ENCODE results near the gene TAS2R60.

Gene TAS2R60

DNA sequence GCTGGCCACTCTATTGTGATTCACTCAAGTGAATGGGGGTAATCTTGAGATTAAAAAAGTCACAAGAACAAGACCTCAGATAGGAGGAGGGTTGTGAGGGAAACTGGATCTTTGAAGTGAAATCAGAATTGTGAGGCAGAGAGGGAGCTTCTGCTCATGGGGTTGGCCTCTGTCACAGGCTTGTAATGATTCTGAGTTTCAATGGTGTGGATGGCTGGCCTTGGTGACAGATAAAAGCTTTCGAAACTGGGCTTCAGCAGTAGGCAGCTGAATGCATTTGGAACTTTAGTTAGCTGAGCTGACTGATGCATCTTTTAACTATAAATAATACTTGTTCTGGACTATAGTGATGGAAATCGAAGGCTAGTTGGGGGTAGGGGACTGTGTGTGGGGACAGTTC lies 12.2 kb downstream of the TAS2R60 start:
- peak; percentile 9 for DNase-seq (ENCODE audit: low read depth)
- TF ChIP-seq, protein P1, sequence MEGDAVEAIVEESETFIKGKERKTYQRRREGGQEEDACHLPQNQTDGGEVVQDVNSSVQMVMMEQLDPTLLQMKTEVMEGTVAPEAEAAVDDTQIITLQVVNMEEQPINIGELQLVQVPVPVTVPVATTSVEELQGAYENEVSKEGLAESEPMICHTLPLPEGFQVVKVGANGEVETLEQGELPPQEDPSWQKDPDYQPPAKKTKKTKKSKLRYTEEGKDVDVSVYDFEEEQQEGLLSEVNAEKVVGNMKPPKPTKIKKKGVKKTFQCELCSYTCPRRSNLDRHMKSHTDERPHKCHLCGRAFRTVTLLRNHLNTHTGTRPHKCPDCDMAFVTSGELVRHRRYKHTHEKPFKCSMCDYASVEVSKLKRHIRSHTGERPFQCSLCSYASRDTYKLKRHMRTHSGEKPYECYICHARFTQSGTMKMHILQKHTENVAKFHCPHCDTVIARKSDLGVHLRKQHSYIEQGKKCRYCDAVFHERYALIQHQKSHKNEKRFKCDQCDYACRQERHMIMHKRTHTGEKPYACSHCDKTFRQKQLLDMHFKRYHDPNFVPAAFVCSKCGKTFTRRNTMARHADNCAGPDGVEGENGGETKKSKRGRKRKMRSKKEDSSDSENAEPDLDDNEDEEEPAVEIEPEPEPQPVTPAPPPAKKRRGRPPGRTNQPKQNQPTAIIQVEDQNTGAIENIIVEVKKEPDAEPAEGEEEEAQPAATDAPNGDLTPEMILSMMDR (IDR thresholded peaks at IDR 0.05; ENCODE audit: insufficient read depth, low read depth, low read length, missing control alignments): no peak
- no peak overlapping the region for H3K4me3 ChIP-seq (ENCODE audit: low read depth, low read length)

DNA sequence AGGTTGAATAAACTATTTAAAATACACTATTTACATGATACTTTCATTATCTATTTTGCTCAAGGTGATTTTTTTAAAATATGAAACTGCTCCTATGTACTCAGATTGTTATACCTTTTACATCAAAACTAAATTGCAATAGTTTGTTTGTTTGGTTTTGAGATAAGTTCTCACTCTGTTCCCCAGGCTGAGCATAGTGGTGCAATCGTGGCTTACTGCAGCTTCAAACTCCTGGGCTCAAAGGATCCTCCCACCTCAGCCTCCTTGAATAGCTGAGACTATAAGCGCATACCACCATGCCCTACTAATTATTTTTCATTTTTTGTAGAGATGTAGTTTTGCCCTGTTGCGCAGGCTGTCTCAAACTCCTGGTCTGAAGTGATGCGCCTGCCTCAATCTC lies 12.7 kb downstream of the TAS2R60 start:
- no peak overlapping the region for H3K4me3 ChIP-seq (ENCODE audit: low read depth, low read length)
- TF ChIP-seq, protein P1 (IDR thresholded peaks at IDR 0.05; ENCODE audit: insufficient read depth, low read depth, low read length, missing control alignments): no peak
- DNase-seq (ENCODE audit: low read depth): no peak

DNA sequence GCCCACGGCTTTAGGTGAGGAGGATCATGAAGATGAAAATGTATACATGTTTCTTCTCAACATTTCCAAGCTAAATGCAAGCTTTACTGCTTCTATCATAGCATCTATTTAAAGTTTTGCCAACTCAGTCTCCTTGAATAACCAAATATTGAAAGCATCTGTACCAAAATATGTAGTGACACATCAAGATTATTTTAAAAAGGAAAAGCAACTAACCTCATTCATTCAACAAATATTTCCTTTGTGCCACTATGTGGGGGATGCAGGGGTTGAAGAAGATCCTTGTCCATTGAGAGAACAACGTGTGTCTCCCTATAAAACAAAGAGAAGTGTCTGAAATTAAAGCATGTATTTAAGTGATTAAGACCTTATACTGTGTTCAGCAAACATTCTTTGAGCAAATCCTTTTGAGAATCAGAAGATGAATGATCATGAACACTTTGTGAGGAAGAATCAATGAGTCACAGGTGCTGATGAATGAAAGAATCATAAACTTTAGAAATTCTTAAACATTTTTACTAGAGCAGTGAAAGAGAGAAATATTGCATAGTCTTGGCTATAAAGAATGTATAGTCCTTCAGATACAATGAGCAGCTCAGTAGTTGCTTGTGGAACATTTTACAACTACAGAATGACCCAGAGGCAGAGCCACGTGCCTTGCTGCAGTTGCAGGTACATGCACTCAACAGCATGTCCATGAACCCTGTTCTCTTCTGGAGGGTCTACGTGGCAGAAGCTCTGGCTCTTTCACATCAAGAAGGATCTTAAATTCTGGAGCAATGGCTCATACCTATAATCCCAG lies 13.9 kb downstream of the TAS2R60 start:
- no peak for DNase-seq (ENCODE audit: low read depth)
- TF ChIP-seq, protein P1 (IDR thresholded peaks at IDR 0.05; ENCODE audit: insufficient read depth, low read depth, low read length, missing control alignments): no peak
- no peak overlapping the region for H3K4me3 ChIP-seq (ENCODE audit: low read depth, low read length)

DNA sequence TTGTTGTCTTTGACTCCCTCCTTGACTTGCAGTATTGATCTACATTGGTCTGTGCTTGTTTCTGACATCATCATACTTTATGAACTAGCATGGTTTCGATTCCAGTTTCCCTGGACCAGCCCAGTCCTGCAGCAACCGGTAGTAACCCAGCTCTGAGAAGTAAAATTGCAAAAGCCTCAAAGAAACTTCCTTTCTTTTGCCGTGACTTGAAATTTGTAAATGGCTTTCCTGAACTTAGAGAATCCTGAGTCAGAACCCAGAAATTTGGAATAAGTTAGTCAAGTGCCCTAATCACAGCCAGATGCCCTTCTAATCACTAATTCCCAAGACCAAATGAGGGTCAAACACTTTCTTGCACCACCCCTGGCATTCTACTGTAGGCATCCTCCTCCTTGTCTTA lies 15.0 kb downstream of the TAS2R60 start:
- DNase-seq (ENCODE audit: low read depth): peak; percentile 9
- H3K4me3 ChIP-seq (ENCODE audit: low read depth, low read length): no peak overlapping the region
- TF ChIP-seq, protein P1 (IDR thresholded peaks at IDR 0.05; ENCODE audit: insufficient read depth, low read depth, low read length, missing control alignments): no peak

DNA sequence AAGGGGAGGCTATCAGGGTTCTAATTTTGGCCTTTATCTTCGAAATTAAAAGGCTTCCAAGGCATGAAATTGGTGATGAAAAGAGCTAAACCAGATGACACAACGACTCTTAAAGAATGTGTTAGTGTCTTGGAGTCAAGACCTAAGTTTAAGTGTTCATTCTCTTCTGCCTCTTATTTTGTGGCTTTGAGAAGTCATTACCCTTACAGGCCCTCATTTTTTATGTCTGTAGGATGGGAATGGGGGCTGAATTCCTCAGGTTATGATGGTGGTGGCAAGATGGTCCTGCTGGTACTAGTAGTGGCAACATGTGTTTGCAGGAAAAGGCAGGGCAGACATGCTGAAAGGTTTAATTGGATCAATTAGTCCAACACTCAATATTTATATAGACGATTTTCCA lies 15.4 kb downstream of the TAS2R60 start:
- TF ChIP-seq, protein P1 (IDR thresholded peaks at IDR 0.05; ENCODE audit: insufficient read depth, low read depth, low read length, missing control alignments): no peak
- H3K4me3 ChIP-seq (ENCODE audit: low read depth, low read length): no peak overlapping the region
- DNase-seq (ENCODE audit: low read depth): no peak

DNA sequence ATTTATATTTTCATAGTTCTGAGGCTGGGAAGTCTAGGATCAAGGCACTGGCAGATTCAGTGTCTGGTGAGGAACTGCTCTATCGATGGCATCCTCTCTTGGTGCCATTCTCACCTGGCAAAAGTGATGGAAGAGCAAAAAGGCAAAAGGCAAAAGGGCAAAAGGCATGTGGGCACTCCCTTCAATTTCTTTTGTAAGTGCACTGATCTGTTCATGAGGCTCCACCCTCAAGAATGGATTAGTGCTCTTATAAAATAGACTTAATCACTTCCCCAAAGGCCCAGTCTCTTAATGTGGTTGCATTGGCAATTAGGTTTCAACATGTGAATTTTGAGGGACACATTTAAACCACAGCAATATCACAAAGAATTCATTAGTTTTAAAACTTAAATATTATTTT lies 16.1 kb downstream of the TAS2R60 start:
- DNase-seq (ENCODE audit: low read depth): no peak
- TF ChIP-seq, protein P1 (IDR thresholded peaks at IDR 0.05; ENCODE audit: insufficient read depth, low read depth, low read length, missing control alignments): no peak
- no peak overlapping the region for H3K4me3 ChIP-seq (ENCODE audit: low read depth, low read length)

Measured in GM12865 (cell line).